LHCN-M2 (cell line): ENCODE measurements around the gene GLT1D1. TPM values are rescaled to one million over a fixed set of nuclear protein-coding genes. Genes with fewer than 3 reads are reported as not detected.

Experiments
- DNase-seq: peaks from one replicate; pipeline ENCODE4 v3.0.0-alpha.2; 2012; ENCODE audit warnings: low read depth
- total RNA-seq: library from RNA; depleted of rRNA; stranded (reverse); fragments of >200 nt; gene quantifications from 2 replicates; pipeline ENCODE4 v1.2.3, GENCODE V29; 2014

Gene GLT1D1
- total RNA-seq, 1 experiment from 2014 or later, result not detected

- no peak for DNase-seq
Measured at GRCh38 chr12:128853600-128854197, 421 bp downstream of the GLT1D1 start.

DNA sequence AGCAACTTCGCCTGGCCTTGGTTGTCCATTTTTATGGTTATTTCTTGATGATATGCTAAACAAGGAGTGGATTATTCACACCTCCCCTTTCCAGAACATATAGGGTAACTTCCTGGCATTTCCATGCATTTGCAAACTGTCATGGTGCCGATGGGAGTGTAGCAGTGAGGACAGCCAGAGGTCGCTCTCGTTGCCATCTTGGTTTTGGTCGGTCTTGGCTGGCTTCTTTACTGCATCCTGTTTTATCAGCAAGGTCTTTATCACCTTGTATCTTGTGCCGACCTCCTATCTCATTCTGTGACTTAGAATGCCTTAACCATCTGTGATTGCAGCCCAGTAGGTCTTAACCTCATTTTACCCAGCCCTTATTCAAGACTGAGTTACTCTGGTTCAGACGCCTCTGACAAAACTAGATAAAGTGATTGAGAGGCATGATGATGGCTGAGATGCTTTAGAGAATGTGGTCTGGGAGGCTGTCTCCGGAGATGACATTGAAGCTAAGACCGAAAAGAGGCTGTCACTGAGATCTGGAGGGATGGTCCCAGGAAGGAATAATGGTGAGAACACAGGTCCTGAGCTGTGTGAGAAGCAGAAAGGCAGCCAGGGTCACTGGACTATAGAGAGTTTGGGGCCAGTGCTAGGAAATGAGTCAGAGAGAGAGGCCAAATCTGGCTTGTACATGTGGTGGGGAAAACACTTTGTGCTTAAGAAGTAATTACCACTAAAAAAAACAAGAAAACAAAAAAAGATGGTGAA, 2.9 kb downstream of the GLT1D1 start:
- DNase-seq, result no peak

DNA sequence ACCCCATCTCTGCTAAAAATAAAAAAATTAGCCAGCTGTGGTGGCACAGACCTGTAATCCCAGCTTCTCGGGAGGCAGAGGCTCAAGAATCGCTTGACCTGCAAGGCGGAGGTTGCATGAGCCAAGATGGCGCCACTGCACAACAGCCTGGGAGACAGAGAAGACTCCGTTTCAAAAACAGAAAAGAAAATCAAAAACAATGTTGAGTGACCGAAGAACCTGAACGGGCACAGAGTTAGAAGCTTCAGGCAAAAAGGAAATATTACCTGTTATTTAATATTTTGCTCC, 3.5 kb downstream of the GLT1D1 start:
- no peak for DNase-seq

DNA sequence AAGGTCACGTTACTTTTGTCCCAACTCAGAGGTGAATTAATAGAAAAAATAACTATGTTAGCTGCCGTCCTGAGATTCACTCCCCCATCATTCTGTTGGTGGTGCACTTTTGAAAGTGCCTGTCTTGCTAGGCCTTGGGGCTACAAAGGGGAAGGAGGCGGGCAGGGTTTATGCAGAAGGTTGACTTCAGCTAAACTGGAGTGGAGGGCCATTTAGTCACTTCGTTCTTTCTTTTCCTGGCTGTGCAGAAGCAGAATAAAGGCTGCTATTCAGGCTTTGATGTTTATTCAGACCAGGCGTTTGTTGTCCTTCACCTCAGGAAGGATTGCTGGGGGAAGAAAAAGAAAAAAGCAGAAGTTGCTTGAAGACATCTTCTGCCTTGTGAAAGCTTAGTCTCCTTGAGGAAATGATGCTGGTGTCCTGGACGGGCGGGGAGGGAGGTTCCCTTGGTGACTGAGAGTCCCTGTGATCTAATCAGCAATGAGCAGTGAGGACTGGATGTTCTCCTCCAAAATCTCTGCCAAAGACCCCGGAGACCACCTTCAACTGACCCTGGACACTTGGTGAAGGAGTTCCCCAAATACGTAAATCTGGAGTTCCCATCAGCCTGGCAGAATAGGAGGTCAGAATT, 4.0 kb downstream of the GLT1D1 start:
- DNase-seq, result no peak

DNA sequence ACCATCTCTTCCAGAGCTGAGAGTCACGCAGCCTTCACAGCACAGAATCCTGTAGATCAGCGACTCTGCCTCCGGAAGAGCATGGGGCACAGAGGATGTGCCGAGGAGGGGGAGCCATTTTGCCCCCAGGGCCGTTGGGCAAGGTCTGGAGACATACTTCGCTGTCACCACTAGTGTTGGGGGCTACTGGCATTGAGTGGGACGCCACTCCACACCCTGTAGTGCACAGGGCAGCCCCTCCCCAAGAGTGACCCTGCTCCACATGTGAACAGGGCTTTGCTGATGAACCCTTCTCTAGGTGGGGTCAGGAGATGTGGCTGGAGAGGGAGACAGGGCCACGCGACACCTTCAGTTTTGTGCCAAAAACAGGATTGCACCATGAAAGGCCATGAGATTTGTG, 6.0 kb downstream of the GLT1D1 start:
- no peak for DNase-seq

DNA sequence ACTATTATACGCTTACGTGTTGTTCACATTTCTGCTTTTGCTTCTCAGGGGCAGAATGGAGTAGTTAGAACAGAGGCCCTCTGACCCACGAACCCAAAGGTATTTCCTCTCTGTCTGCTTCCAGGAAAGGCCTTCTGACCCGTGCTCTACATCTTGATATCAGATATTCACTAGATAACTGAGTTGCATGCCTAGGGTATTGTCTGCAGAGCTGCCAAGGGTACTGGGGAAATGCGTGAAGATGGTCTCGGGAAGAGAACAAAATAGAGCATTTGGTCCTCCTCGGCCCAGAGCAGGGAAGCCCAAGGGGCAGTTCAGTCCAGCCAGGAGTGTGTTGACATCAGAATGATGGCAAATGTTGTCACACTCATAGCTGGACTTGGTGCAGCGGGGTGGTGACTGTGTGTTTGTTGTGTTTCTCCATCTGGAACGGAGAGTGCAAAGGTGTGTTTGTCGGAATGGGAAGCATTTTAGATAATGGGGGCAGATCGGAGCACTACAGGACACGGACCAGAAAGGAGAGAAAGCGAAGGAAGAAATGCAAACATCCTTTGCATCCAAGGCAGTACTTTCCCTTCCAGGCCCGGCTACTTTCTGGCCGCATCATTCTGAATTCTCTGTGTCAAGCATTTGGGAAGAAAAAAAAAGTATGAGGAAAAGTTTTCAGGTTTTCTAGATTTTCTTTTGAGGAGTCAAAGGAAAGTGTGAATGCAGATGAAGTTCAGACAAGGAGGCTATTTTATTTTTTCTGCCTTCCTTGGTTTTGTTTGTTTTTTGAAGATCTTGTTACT, 8.1 kb downstream of the GLT1D1 start:
- no peak for DNase-seq

DNA sequence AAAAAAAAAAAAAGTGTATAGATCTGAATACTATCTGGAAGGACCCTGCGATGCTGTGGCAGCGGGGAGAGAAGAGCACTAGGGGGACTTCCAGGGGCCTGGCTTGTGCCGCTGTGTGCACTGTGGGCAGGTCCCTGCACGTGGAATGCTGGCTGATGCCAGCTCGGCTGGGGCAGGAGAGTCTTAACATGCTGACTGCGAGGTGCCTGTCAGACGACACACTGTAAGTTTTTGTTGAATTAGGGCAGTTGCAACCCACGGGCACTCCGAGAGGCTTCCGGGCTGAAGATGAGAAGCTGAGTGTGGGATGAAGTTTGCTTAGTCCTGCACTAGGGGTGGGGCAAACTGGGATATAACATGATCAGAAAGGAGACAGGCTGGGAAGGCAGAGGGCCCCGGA, 10.7 kb downstream of the GLT1D1 start:
- DNase-seq, result no peak

GRCh38 chr12:128864516-128865186, 11.4 kb downstream of the GLT1D1 start:
- no peak for DNase-seq

- DNase-seq, result no peak
Measured at GRCh38 chr12:128867466-128867865, 14.2 kb downstream of the GLT1D1 start.

GRCh38 chr12:128871516-128871892, 18.2 kb downstream of the GLT1D1 start:
- no peak for DNase-seq

GRCh38 chr12:128872303-128872702, 19.0 kb downstream of the GLT1D1 start:
- DNase-seq, result no peak

DNA sequence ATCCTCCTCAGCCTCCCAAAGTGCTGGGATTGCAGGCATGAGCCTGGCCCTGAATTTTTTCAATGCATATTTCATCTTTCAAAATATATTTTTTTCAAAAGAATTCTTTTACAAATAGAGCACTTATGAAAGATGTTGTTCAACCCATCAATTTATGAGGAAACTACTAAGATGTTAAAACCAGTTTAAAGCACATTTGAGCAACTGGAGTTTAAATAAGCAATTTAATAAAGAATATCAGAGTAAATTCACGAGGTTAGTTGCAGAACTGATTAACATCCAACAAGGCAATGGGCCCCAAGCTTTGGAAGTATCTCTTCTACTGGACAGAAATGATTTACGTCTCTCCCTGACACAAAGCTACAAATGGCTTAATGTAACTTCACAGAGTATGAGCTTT, 23.3 kb downstream of the GLT1D1 start:
- DNase-seq, result no peak

DNA sequence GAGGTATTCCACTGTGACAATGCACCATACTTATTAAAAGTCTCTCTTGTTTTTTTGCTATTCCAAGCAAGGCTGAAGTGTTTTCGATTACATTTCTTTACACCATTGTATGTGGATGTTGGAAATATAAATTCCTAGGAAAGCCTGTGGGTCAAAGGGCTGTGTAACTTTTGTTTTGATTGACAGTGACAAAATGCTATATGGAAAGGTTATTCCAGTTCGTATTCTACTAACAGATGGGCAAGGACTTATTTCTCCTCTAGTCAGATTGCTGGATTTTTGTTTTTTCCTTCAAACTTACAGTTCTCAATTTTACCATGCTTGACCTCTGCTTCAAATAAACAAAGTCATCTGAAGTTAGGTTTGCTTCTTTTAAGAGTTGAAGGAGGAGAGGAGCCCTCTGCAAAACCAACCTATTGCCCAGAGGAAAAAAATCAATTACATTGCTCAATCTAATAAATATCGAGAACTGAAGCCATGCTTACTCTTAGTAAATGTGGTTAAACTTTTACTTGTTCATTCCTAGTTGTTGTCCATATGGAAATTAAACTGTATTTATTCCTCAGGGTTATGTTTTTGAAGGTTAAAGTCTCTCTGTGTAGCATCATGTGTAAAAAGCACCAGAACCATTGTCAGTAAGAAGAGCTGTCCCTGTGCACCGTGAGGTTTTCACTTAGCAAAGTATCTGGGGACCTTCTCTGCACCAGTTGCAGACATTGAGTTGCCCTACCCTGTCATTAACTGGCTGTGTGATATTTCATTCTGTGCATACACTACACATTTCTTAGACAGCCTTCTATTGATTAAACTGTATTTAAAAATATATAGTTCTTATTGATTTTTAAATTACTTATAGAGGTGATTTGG, 26.9 kb downstream of the GLT1D1 start:
- DNase-seq, result no peak

- no peak for DNase-seq
Measured at GRCh38 chr12:128891856-128892255, 38.6 kb downstream of the GLT1D1 start.

- no peak for DNase-seq
Measured at GRCh38 chr12:128903236-128903635, 50.0 kb downstream of the GLT1D1 start.

- DNase-seq, result no peak
Measured at GRCh38 chr12:128905003-128905544, 51.8 kb downstream of the GLT1D1 start.

DNA sequence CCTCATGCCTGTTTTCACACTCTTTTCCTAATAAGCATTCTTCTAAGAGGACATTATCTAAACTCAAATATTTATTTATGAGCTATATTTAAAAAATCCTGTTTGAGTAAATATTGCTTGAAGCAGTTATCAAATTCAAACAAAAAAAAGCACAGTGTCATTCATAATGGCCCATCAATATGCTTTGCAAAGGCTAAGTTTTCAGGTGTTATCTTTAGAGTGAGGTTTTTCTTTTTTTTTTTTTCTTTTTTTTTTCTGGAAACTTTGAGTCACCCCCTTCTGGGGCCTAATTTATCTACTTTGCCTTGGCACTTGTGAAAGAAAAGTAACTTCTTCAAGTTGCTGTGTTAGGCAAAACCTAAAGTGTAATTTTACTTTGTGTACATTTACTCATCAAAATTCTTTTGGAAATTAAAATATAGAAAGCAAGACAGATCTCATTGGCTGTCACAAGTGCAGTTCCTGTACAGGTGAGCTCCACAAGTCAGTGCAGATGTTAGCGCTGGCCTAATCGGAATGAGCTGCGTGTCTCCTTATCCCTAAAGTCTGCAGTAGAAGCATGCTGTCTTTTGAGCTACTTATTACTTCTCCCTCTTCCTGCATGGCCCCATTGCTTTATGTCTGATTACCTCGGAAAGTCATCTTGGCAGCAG, 53.3 kb downstream of the GLT1D1 start:
- no peak for DNase-seq

DNA sequence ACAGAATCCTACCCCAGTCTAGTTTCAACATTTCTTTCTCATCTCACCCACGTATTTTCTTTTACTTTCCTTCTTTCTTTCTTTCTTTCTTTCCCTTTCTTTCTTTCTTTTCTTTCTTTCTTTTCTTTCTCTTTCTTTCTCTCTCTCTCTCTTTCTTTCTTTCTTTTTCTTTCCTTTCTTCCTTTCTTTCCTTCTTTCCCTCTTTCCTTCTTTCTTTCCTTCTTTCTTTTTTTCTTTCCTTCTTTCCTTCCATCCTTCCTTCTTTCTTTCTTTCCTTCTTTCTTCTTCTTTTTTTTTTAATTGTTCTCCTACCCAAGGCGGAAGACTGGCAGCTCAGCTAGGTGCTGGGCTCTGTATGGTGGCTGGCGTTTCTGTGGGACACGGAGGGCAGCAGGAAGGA, 55.0 kb downstream of the GLT1D1 start:
- DNase-seq, result no peak

DNA sequence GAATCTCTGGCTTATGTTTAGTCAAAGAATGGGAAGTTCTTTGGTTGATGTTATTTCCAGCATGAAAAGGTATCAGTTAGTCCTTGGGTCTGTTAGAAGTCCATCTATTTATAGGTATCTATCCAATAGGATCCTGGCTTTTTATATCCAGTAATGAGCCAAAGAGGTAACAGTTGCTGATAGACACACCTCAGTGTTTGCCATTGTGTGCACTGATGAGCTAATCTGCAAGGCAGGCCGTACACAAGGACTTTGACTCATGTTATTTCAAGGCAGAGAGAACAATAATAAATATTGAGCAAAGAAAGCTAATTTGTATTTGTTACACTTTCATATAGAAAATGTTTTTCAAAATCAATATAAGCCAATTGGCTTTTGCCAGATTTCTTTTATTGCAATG, 56.4 kb downstream of the GLT1D1 start:
- DNase-seq, result no peak

DNA sequence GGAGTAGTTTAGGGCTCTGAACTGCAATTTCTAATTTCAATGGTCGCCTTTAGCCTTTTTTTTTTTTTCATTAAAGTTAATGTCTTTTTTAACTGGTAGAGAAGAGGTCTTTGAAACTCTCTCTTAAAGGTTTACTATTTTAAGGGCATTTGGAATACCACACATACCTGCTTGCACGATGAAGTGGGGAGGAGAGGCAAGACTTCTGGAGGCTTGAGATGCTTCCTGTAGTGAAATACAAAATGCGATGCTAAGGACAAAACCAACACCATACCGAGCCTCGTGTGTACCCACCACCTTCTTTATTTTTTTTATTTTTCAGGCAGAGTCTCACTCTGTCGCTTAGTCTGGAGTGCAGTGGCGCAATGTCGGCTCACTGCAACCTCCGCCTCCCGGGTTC, 57.4 kb downstream of the GLT1D1 start:
- DNase-seq, result no peak
